Thoracic aorta (tissue), 2 donors: ENCODE results near the gene NPEPL1. TPM values are rescaled to one million over a fixed set of nuclear protein-coding genes. Genes with fewer than 3 reads are reported as not detected.

ENCODE experiments used
- ATAC-seq: fragments of 150-250 bp; one replicate; pipeline ENCODE4 v1.8.0; 2017; ENCODE audit warnings: low read depth; ENCODE audit not compliant: insufficient number of reproducible peaks, low FRiP score
- DNase-seq: peaks from one replicate; pipeline ENCODE4 v3.0.0-alpha.2; 2020; ENCODE audit warnings: low spot score
- H3K27ac ChIP-seq, 2 donors: fragments of 200-600 bp; sonication (generic); 1 replicate in 1 of 2; 2 replicates in 1 of 2; pipeline ENCODE4 v1.5.1; 2016; ENCODE audit warnings: mild to moderate bottlenecking in 2 of 2, moderate library complexity in 2 of 2
- H3K27me3 ChIP-seq: fragments of 200-600 bp; sonication (generic); replicated peaks from 2 replicates; pipeline ENCODE4 v1.6.0; 2016; ENCODE audit warnings: mild to moderate bottlenecking; ENCODE audit not compliant: insufficient read depth
- H3K36me3 ChIP-seq: fragments of 200-600 bp; sonication (generic); one replicate; pipeline ENCODE4 v1.5.1; 2016
- H3K4me1 ChIP-seq, 2 donors: fragments of 200-600 bp; sonication (generic); 1 replicate in 1 of 2; 2 replicates in 1 of 2; pipeline versions ENCODE4 v1.5.1 to v1.6.0; 2016; ENCODE audit warnings: low read depth in 2 of 2, mild to moderate bottlenecking in 1 of 2; ENCODE audit not compliant: control insufficient read depth in 1 of 2
- H3K4me3 ChIP-seq: fragments of 200-600 bp; sonication (generic); 2 replicates; pipeline ENCODE4 v1.5.1; 2016; ENCODE audit warnings: mild to moderate bottlenecking
- H3K9me3 ChIP-seq: fragments of 200-600 bp; sonication (generic); 2 replicates; pipeline ENCODE4 v1.5.1; 2016
- total RNA-seq, 2 donors: library from RNA; depleted of rRNA; stranded (reverse); fragments of >200 nt; gene quantifications; one replicate each; pipeline versions ENCODE4 v1.1.0 to v1.2.3, GENCODE V29; 2016
- TF ChIP-seq, protein P1 (sequence below): fragments of 200-600 bp; sonication (generic); IDR thresholded peaks from one replicate; pipeline ENCODE4 v1.5.1; 2019; ENCODE audit warnings: antibody characterized with exemption

NPEPL1 gene
- total RNA-seq, 2 donors from 2014 or later: 47.1 to 59.4 TPM

DNA sequence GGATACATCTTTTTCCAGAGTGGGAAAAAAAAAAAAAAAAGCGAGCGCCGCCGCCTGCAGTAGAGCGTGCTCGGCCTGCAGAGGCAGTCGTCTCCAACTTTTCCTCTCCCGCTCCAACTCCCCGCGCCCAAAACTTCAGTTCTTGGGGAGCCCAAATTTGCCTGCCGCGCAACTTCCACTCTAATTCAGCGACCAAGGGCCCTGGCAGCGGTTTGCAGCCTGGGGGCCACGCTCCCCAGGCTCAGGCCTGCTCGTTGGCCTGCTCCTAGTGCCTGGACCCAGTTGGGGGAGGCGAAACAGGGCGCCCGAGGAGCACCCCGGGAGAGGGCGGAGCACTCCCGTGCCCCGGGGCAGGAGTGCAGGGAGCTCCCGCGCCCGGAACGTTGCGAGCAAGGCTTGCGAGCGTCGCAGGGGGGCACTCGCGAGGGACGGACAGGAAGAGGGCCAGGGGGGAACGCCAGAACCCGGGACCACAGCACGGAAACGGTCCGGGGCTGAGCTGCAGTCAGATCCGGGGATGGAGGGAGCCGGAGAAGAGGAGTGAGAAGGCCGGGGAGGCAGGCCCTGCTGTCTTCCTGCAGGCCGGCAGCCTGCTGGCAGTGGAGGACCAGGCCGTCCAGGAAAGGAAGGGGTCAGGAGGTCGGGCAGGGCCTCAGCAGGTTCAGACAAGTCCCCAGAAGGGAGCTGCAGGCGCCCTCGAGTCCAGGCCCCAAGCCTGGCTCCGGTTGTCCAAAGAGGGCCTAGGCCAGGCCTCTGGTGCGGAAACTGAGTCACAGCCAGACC lies 41.6 kb upstream of the NPEPL1 start, which contains the start of gene STX16:
STX16 (plus strand) TSS at position 508 of the 783 bp plus-strand sequence. CDS start 724 bp downstream, outside the sequence.
- no peaks in the 10 kb centered on the region for H3K36me3 ChIP-seq
- H3K27me3 ChIP-seq: no peaks in the 10 kb centered on the region
- peak; percentile 49 for DNase-seq
- ATAC-seq: peak; percentile 82
- TF ChIP-seq, protein P1, sequence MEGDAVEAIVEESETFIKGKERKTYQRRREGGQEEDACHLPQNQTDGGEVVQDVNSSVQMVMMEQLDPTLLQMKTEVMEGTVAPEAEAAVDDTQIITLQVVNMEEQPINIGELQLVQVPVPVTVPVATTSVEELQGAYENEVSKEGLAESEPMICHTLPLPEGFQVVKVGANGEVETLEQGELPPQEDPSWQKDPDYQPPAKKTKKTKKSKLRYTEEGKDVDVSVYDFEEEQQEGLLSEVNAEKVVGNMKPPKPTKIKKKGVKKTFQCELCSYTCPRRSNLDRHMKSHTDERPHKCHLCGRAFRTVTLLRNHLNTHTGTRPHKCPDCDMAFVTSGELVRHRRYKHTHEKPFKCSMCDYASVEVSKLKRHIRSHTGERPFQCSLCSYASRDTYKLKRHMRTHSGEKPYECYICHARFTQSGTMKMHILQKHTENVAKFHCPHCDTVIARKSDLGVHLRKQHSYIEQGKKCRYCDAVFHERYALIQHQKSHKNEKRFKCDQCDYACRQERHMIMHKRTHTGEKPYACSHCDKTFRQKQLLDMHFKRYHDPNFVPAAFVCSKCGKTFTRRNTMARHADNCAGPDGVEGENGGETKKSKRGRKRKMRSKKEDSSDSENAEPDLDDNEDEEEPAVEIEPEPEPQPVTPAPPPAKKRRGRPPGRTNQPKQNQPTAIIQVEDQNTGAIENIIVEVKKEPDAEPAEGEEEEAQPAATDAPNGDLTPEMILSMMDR: peak; percentile 55
- H3K4me3 ChIP-seq: peak within 1 kb of the TSS; percentile 96
- peak within 1 kb of the TSS; percentile 93 for H3K27ac ChIP-seq
- no peaks in the 10 kb centered on the region for H3K9me3 ChIP-seq
- peaks cover 36 to 58% of the 10 kb centered on the region in 2 donors for H3K4me1 ChIP-seq

DNA sequence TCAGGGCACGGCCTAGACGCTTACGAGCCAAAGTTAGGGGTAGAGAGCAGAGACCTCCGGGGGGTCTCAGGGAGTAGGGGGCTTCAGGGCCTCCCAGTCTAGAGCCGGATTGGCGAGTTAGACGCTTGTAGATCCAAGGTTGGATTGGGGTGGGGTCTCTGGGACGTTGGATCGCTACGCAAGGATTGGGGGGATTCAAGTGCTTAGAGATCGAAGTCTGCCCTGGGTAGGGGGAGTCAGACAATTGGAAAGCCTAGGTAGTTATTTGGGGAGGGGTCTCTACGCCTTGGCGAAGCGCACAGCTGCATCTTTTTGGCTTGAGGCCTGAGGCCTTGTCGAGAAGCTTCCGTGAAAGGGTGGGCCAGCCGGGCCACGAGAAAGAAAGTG lies 41.0 kb upstream of the NPEPL1 start:
- no peaks in the 10 kb centered on the region for H3K9me3 ChIP-seq
- H3K36me3 ChIP-seq: no peaks in the 10 kb centered on the region
- H3K27ac ChIP-seq: peak overlapping the region; percentile 93
- no peaks in the 10 kb centered on the region for H3K27me3 ChIP-seq
- peak overlapping the region; percentile 96 for H3K4me3 ChIP-seq
- DNase-seq: no peak
- TF ChIP-seq, protein P1: no peak
- peaks cover 39 to 64% of the 10 kb centered on the region in 2 donors for H3K4me1 ChIP-seq
- no peak for ATAC-seq

DNA sequence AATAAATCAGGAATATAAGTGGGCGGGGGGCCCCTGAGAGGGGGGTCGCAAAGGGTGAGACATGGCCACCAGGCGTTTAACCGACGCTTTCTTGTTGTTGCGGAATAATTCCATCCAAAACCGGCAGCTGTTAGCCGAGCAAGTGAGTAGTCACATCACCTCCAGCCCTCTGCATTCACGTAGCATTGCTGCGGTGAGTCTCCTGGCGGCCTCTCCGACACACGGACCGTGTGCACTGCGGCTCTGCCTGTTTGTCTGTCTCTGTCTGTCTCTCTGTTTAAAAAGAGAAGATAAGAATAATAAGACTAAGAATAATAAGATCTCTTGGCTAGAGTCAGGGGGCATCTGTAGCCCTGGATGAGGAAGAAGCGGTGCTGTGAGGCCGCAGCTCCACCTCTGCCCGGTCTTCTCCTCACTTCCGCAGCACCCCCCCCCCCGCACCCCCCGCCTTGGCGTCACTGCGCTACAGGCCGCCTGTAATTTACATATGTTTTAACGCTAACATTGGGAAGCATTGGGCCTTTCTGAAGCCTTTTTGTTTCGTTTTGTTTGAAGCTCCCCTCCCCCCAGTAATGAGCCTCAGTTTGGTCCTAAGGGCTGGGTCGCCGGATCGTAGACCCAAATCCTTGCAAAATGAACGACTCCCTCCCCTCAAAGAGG lies 40.5 kb upstream of the NPEPL1 start:
- Histone ChIP-seq H3K4me1 (peaks cover 45 to 67% of the 10 kb centered on the region in 2 donors), H3K27me3 (no peaks in the 10 kb centered on the region), H3K4me3 (peak overlapping the region; percentile 96), H3K9me3 (no peaks in the 10 kb centered on the region), H3K27ac (peak overlapping the region; percentile 93), H3K36me3 (no peaks in the 10 kb centered on the region)
- DNase-seq (no peak), ATAC-seq (no peak)
- TF ChIP-seq, protein P1: no peak

DNA sequence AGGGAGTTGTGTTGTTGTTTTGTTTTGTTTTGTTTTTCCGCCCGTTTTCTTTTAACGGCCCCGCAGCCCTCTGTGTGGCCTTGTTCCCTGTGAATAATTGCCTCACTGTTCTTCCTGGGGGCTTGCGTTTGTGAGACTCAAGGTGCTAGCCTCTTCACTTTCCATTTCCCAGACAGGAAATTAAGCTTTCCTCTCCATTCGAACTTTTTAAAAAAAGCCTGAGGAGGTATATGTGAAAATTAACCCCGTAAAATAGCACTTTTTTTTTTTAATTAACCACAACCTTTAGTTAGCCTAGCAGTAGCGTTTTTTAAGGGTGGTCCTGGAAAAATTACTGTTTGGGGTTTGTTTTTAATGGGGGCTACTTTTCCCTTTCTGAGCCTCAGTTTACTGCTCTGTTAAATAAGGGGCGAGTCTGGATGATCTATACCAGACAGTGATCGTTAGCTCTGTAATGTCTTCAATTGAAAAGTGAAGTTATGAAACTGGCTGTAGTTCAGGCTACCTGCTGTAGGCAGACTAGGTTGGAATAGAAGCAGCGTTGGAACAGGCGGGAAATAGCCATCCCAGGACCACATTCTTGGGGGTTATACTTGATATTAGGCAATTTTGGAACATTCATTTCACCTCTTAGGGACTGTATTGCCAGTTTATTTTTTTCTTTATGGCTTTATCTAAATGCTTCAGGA lies 39.9 kb upstream of the NPEPL1 start:
- peaks cover 45 to 67% of the 10 kb centered on the region in 2 donors for H3K4me1 ChIP-seq
- ATAC-seq (no peak), DNase-seq (no peak)
- TF ChIP-seq, protein P1: no peak
- H3K9me3 ChIP-seq: no peaks in the 10 kb centered on the region
- peak overlapping the region; percentile 96 for H3K4me3 ChIP-seq
- H3K36me3 ChIP-seq: no peaks in the 10 kb centered on the region
- peak overlapping the region; percentile 93 for H3K27ac ChIP-seq
- H3K27me3 ChIP-seq: no peaks in the 10 kb centered on the region

DNA sequence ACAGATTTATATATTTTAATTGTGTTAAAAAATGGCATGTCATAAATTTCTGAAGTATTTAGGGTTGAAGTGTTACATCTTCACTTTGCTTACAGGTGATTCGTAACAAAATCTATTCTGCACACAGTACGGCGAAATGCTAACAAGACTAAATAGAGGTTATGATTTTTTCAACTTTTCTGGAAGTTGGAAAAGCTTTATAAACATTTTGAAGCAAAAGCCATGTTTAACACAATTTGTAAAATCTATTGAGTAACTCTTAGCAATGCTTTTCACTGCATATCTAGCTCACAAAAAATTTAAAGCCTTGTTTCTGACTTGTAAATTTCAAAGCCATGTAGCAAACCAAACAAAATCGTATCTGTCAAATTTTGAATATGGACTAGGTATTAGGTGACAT lies 38.3 kb upstream of the NPEPL1 start:
- no peaks in the 10 kb centered on the region for H3K36me3 ChIP-seq
- H3K4me1 ChIP-seq: peaks cover 42 to 57% of the 10 kb centered on the region in 2 donors
- TF ChIP-seq, protein P1: no peak
- no peak overlapping the region for H3K27ac ChIP-seq
- DNase-seq (no peak), ATAC-seq (no peak)
- H3K4me3 ChIP-seq: no peak overlapping the region
- no peaks in the 10 kb centered on the region for H3K9me3 ChIP-seq
- H3K27me3 ChIP-seq: no peaks in the 10 kb centered on the region
